GM03348 (cell line): ENCODE data around the gene ST6GALNAC4.
"Not testable (repeated sequence)": the region's sequence is repeated elsewhere in the genome, so short reads cannot be mapped to it uniquely, and the experiment has no call there.

Experiments
- DNase-seq: peaks from one replicate; pipeline ENCODE4 v3.0.0; 2012; ENCODE audit warnings: low spot score

The ST6GALNAC4 gene

GRCh38 chr9:127885508-127886281, 31.1 kb downstream of the ST6GALNAC4 start:
- no peak for DNase-seq

GRCh38 chr9:127884976-127885490, 31.8 kb downstream of the ST6GALNAC4 start:
- no peak for DNase-seq

- DNase-seq, result no peak
Observed at GRCh38 chr9:127884427-127884911, 32.4 kb downstream of the ST6GALNAC4 start.

GRCh38 chr9:127883959-127884358, 32.9 kb downstream of the ST6GALNAC4 start:
- no peak for DNase-seq

- not testable (repeated sequence) for DNase-seq
Observed at GRCh38 chr9:127881715-127882114, 35.1 kb downstream of the ST6GALNAC4 start.

GRCh38 chr9:127880143-127880542, 36.7 kb downstream of the ST6GALNAC4 start:
- no peak for DNase-seq

GRCh38 chr9:127878652-127879390, 38.0 kb downstream of the ST6GALNAC4 start:
- no peak for DNase-seq

GRCh38 chr9:127878001-127878651, 38.7 kb downstream of the ST6GALNAC4 start:
- DNase-seq, result no peak

GRCh38 chr9:127877566-127877998, 39.3 kb downstream of the ST6GALNAC4 start, which contains the start of gene AK1:
TSS of gene AK1 (minus strand) at chr9:127877675. CDS start at chr9:127874617, 3,058 bp downstream.
- peak; percentile 92 for DNase-seq

GRCh38 chr9:127876764-127877562, 39.9 kb downstream of the ST6GALNAC4 start:
- peak; percentile 40 for DNase-seq

GRCh38 chr9:127876026-127876763, 40.6 kb downstream of the ST6GALNAC4 start:
- DNase-seq, result no peak

GRCh38 chr9:127875306-127875966, 41.4 kb downstream of the ST6GALNAC4 start:
- DNase-seq, result peak; percentile 58

GRCh38 chr9:127874301-127875221, 42.3 kb downstream of the ST6GALNAC4 start:
- no peak for DNase-seq

- peak; percentile 61 for DNase-seq
Observed at GRCh38 chr9:127873886-127874285, 43.0 kb downstream of the ST6GALNAC4 start.

- DNase-seq, result no peak
Observed at GRCh38 chr9:127873223-127873691, 43.6 kb downstream of the ST6GALNAC4 start.

- no peak for DNase-seq
Observed at GRCh38 chr9:127872369-127873222, 44.2 kb downstream of the ST6GALNAC4 start.

- no peak for DNase-seq
Observed at GRCh38 chr9:127871531-127871930, 45.3 kb downstream of the ST6GALNAC4 start.

- DNase-seq, result no peak
Observed at GRCh38 chr9:127870887-127871286, 46.0 kb downstream of the ST6GALNAC4 start.
